ENCODE results near the gene PRDM16.

The PRDM16 gene

GRCh38 chr1:3389093-3389833 lies 320.3 kb downstream of the PRDM16 start:
- no peak for DNase-seq

- no peak for DNase-seq
Observed at GRCh38 chr1:3390291-3390690, 321.3 kb downstream of the PRDM16 start.

- no peak for DNase-seq
Observed at GRCh38 chr1:3391711-3392110, 322.7 kb downstream of the PRDM16 start.

GRCh38 chr1:3393024-3393986 lies 324.3 kb downstream of the PRDM16 start:
- DNase-seq: no peak

GRCh38 chr1:3393987-3394920 lies 325.3 kb downstream of the PRDM16 start:
- DNase-seq: no peak

GRCh38 chr1:3396411-3396810 lies 327.4 kb downstream of the PRDM16 start:
- DNase-seq: no peak

- no peak for DNase-seq
Observed at GRCh38 chr1:3397311-3397710, 328.3 kb downstream of the PRDM16 start.

GRCh38 chr1:3398396-3399140 lies 329.6 kb downstream of the PRDM16 start:
- no peak for DNase-seq

- DNase-seq: no peak
Observed at GRCh38 chr1:3399732-3400131, 330.7 kb downstream of the PRDM16 start.

- DNase-seq: no peak
Observed at GRCh38 chr1:3401585-3402257, 332.7 kb downstream of the PRDM16 start.

GRCh38 chr1:3402258-3403010 lies 333.4 kb downstream of the PRDM16 start:
- no peak for DNase-seq

- no peak for DNase-seq
Observed at GRCh38 chr1:3403011-3403345, 334.0 kb downstream of the PRDM16 start.

- no peak for DNase-seq
Observed at GRCh38 chr1:3403388-3404231, 334.6 kb downstream of the PRDM16 start.

GRCh38 chr1:3404301-3404700 lies 335.3 kb downstream of the PRDM16 start:
- DNase-seq: no peak

- DNase-seq: no peak
Observed at GRCh38 chr1:3404801-3405200, 335.8 kb downstream of the PRDM16 start.

- no peak for DNase-seq
Observed at GRCh38 chr1:3405491-3405890, 336.5 kb downstream of the PRDM16 start.

- DNase-seq: no peak
Observed at GRCh38 chr1:3405974-3406867, 337.2 kb downstream of the PRDM16 start.

- DNase-seq: no peak
Observed at GRCh38 chr1:3407021-3407420, 338.0 kb downstream of the PRDM16 start.

- no peak for DNase-seq
Observed at GRCh38 chr1:3408751-3409266, 339.8 kb downstream of the PRDM16 start.
